Endometrial microvascular endothelial cells (primary cell): ENCODE results near the gene CLEC3A. TPM values are rescaled to one million over a fixed set of nuclear protein-coding genes. Genes with fewer than 3 reads are reported as not detected.
"Not testable (repeated sequence)": the region's sequence is repeated elsewhere in the genome, so short reads cannot be mapped to it uniquely, and the experiment has no call there.

Experiments
- in situ Hi-C: cut with HindIII; loops from 2 replicates; pipeline ENCODE4 v1.10.0; 2017; ENCODE audit warnings: low sequenced_read_pairs, low pct_unique_long_range_greater_than_20kb; ENCODE audit errors: inconsistent ontology term
- total RNA-seq: library from RNA; depleted of rRNA; stranded (reverse); fragments of >200 nt; gene quantifications from one replicate; pipeline ENCODE4 v1.2.3, GENCODE V29; 2015; ENCODE audit errors: inconsistent ontology term

The CLEC3A gene
- total RNA-seq, result not detected

- in situ Hi-C loops, result no loop called here
These were observed at the start of gene CLEC3A for GRCh38 chr16:78022347-78023060. TSS of gene CLEC3A (plus strand) at chr16:78022548. CDS start at chr16:78022627, 79 bp downstream.

GRCh38 chr16:77974883-77975282 lies 47.5 kb upstream of the CLEC3A start:
- in situ Hi-C loops, result no loop called here

GRCh38 chr16:77975942-77976341 lies 46.4 kb upstream of the CLEC3A start:
- in situ Hi-C loops, result no loop called here

- in situ Hi-C loops, result no loop called here
These were observed 45.0 kb upstream of the CLEC3A start for GRCh38 chr16:77977339-77977738.

GRCh38 chr16:77985111-77985510 lies 37.2 kb upstream of the CLEC3A start:
- in situ Hi-C loops, result no loop called here

- in situ Hi-C loops, result no loop called here
These were observed 36.2 kb upstream of the CLEC3A start for GRCh38 chr16:77986011-77986740.

GRCh38 chr16:77987810-77988209 lies 34.5 kb upstream of the CLEC3A start:
- in situ Hi-C loops, result no loop called here

- in situ Hi-C loops, result no loop called here
These were observed 32.5 kb upstream of the CLEC3A start for GRCh38 chr16:77989846-77990245.

- in situ Hi-C loops, result no loop called here
These were observed 30.6 kb upstream of the CLEC3A start for GRCh38 chr16:77991701-77992100.

GRCh38 chr16:77992381-77992780 lies 30.0 kb upstream of the CLEC3A start:
- in situ Hi-C loops, result not testable (repeated sequence)

GRCh38 chr16:77993111-77993985 lies 29.0 kb upstream of the CLEC3A start:
- in situ Hi-C loops, result no loop called here

- in situ Hi-C loops, result no loop called here
These were observed 26.4 kb upstream of the CLEC3A start for GRCh38 chr16:77995843-77996455.

- in situ Hi-C loops, result no loop called here
These were observed 23.9 kb upstream of the CLEC3A start for GRCh38 chr16:77998350-77999023.

GRCh38 chr16:78001451-78002025 lies 20.8 kb upstream of the CLEC3A start:
- in situ Hi-C loops, result no loop called here

- in situ Hi-C loops, result no loop called here
These were observed 19.3 kb upstream of the CLEC3A start for GRCh38 chr16:78002915-78003538.

GRCh38 chr16:78004517-78004916 lies 17.8 kb upstream of the CLEC3A start:
- in situ Hi-C loops, result no loop called here

GRCh38 chr16:78005881-78006280 lies 16.5 kb upstream of the CLEC3A start:
- in situ Hi-C loops, result no loop called here

GRCh38 chr16:78007121-78007520 lies 15.2 kb upstream of the CLEC3A start:
- in situ Hi-C loops, result no loop called here
